Inferior parietal cortex (tissue), 1 donor: ENCODE measurements around the gene PITX3.
"Not testable (repeated sequence)": the region's sequence is repeated elsewhere in the genome, so short reads cannot be mapped to it uniquely, and the experiment has no call there.

ENCODE experiments used
- DNase-seq: peaks from one replicate; pipeline ENCODE4 v3.0.0-alpha.2; 2016; ENCODE audit errors: extremely low spot score

PITX3 gene

GRCh38 chr10:102226542-102226870 is 14.8 kb downstream of the PITX3 start:
- DNase-seq: no peak

GRCh38 chr10:102225646-102226541 is 15.4 kb downstream of the PITX3 start, which contains the start of gene ELOVL3:
Gene ELOVL3, plus strand, starts transcription at chr10:102226299. Its CDS starts 250 bp downstream, at chr10:102226549.
- DNase-seq: peak; percentile 86

GRCh38 chr10:102222797-102223196 is 18.5 kb downstream of the PITX3 start:
- DNase-seq: no peak

GRCh38 chr10:102220612-102221011 is 20.7 kb downstream of the PITX3 start:
- no peak for DNase-seq

GRCh38 chr10:102219370-102219769 is 21.9 kb downstream of the PITX3 start:
- DNase-seq: no peak

GRCh38 chr10:102213599-102213998 is 27.7 kb downstream of the PITX3 start:
- DNase-seq: not testable (repeated sequence)

GRCh38 chr10:102211615-102212299 is 29.6 kb downstream of the PITX3 start:
- DNase-seq: no peak

- DNase-seq: no peak
Observed at GRCh38 chr10:102208311-102209035, 32.8 kb downstream of the PITX3 start.

GRCh38 chr10:102202386-102202785 is 38.9 kb downstream of the PITX3 start:
- DNase-seq: no peak

- no peak for DNase-seq
Observed at GRCh38 chr10:102200751-102201640, 40.3 kb downstream of the PITX3 start.

GRCh38 chr10:102198027-102198426 is 43.3 kb downstream of the PITX3 start:
- DNase-seq: no peak

GRCh38 chr10:102196893-102197292 is 44.4 kb downstream of the PITX3 start:
- DNase-seq: no peak

- no peak for DNase-seq
Observed at GRCh38 chr10:102195296-102195870, 45.9 kb downstream of the PITX3 start.

GRCh38 chr10:102191956-102192355 is 49.4 kb downstream of the PITX3 start:
- no peak for DNase-seq

GRCh38 chr10:102188941-102189898 is 52.1 kb downstream of the PITX3 start:
- DNase-seq: not testable (repeated sequence)

GRCh38 chr10:102188298-102188940 is 52.9 kb downstream of the PITX3 start:
- DNase-seq: no peak

GRCh38 chr10:102185811-102186527 is 55.3 kb downstream of the PITX3 start:
- DNase-seq: no peak

- no peak for DNase-seq
Observed at GRCh38 chr10:102185272-102185671, 56.0 kb downstream of the PITX3 start.

GRCh38 chr10:102184606-102185005 is 56.7 kb downstream of the PITX3 start:
- no peak for DNase-seq
